Endothelial cell of umbilical vein (primary cell): ENCODE results near the gene KCNE3.

ENCODE experiments used
- CTCF ChIP-seq, 2 donors: IDR thresholded peaks; 1 replicate in 1 of 2; 2 replicates in 1 of 2; pipeline ENCODE4 v1.5.1; 2011; ENCODE audit warnings: low read length in 2 of 2, mild to moderate bottlenecking in 2 of 2, moderate library complexity in 2 of 2, control low read depth in 1 of 2, inconsistent platforms in 1 of 2, low read depth in 1 of 2; ENCODE audit not compliant: insufficient read depth in 1 of 2; ENCODE audit errors: extremely low read depth in 1 of 2
- EZH2 ChIP-seq: IDR thresholded peaks from 2 replicates; pipeline ENCODE4 v1.6.1; 2012; ENCODE audit warnings: borderline replicate concordance, low read depth, mild to moderate bottlenecking, moderate library complexity, low read length, inconsistent platforms; ENCODE audit not compliant: severe bottlenecking
- POLR2AphosphoS5 ChIP-seq: IDR thresholded peaks from 2 replicates; pipeline ENCODE4 v1.6.1; 2012; ENCODE audit warnings: low read depth, mild to moderate bottlenecking, control low read depth, low read length, moderate library complexity; ENCODE audit not compliant: insufficient read depth

- TF ChIP-seq CTCF (IDR thresholded peaks at IDR 0.05; ENCODE audit: extremely low read depth in 1 of 2, insufficient read depth in 1 of 2, low read depth in 1 of 2, low read length in 2 of 2) (no peak), EZH2 (no peak), POLR2AphosphoS5 (no peak)
These were observed 23.6 kb upstream of the KCNE3 start for GRCh38 chr11:74490941-74491340.
